Superior temporal gyrus (tissue), 1 donor: ENCODE data around the gene ARMH4.

Experiments
- DNase-seq: peaks from one replicate; pipeline ENCODE4 v3.0.0-alpha.2; 2016; ENCODE audit errors: extremely low spot score

The ARMH4 gene

DNA sequence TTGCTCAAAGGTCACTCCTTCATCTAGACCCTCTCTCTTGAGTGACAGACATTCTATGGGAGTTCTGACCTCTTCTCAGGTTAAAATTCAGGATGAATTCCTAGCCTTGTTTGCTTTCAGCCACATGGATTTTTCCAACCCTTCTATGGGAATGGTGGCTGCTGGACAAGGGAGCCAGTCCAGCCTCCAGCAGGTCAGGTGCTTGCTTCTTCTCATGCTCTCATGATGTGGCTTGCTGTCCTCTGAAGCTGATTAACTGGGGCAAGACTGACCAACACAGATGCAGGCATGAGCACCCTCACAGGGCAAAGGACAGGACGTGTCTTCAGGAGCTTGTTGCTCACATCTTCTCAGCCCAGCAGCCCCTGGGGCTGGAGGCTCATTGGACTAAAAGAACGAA lies 188.9 kb downstream of the ARMH4 start:
- no peak for DNase-seq

- no peak for DNase-seq
Measured at GRCh38 chr14:57962325-57963035, 189.5 kb downstream of the ARMH4 start.

- DNase-seq, result no peak
Measured at GRCh38 chr14:57961786-57962060, 190.3 kb downstream of the ARMH4 start.

- no peak for DNase-seq
Measured at GRCh38 chr14:57960946-57961785, 190.8 kb downstream of the ARMH4 start.

GRCh38 chr14:57957441-57957840 lies 194.6 kb downstream of the ARMH4 start:
- DNase-seq, result no peak
